Measurements from ENCODE around the gene DNAJC5. TPM values are rescaled to one million over a fixed set of nuclear protein-coding genes. Genes with fewer than 3 reads are reported as not detected.

The DNAJC5 gene
- total and polyA plus RNA-seq, 2 donors from 2014 or later = 24.4 to 52.3 TPM

- peaks cover 7 to 16% (median 13%) of the 10 kb centered on the region in 3 donors for H3K36me3 ChIP-seq (ENCODE audit: control insufficient read depth in 2 of 3, insufficient read depth in 3 of 3, low read length in 3 of 3)
- no peak overlapping the region for H3K4me3 ChIP-seq (ENCODE audit: low read length in 3 of 3)
- H3K4me1 ChIP-seq (ENCODE audit: control insufficient read depth in 2 of 3, insufficient read depth in 2 of 3, low read depth in 1 of 3, low read length in 3 of 3) = peaks cover 0 to 6% (median 2%) of the 10 kb centered on the region in 3 donors
- no peaks in the 10 kb centered on the region for H3K9me3 ChIP-seq (ENCODE audit: control insufficient read depth in 2 of 3, insufficient read depth in 1 of 3, low read length in 3 of 3)
- DNase-seq (peak in 1 of 5 donors; percentile 66), FAIRE-seq (no peak)
- no peak for TF ChIP-seq CTCF (IDR thresholded peaks at IDR 0.05; ENCODE audit: borderline replicate concordance, extremely low read depth, insufficient read depth)
- intact Hi-C loops (cut with DNase I) = no loop called here
- H3K27ac ChIP-seq (ENCODE audit: low read depth in 2 of 2, low read length in 2 of 2) = no peak overlapping the region
- H3K27me3 ChIP-seq (ENCODE audit: control insufficient read depth, insufficient read depth, low read length) = no peaks in the 10 kb centered on the region
- no peak overlapping the region for H3K9ac ChIP-seq (ENCODE audit: low read length in 3 of 3)
Measured at GRCh38 chr20:63963784-63964301, 68.9 kb downstream of the DNAJC5 start.

- Histone ChIP-seq H3K4me1 (ENCODE audit: control insufficient read depth in 2 of 3, insufficient read depth in 2 of 3, low read depth in 1 of 3, low read length in 3 of 3) (peaks cover 0 to 7% (median 4%) of the 10 kb centered on the region in 3 donors), H3K4me3 (ENCODE audit: low read length in 3 of 3) (no peak overlapping the region), H3K27me3 (ENCODE audit: control insufficient read depth, insufficient read depth, low read length) (no peaks in the 10 kb centered on the region), H3K27ac (ENCODE audit: low read depth in 2 of 2, low read length in 2 of 2) (no peak overlapping the region), H3K9me3 (ENCODE audit: control insufficient read depth in 2 of 3, insufficient read depth in 1 of 3, low read length in 3 of 3) (no peaks in the 10 kb centered on the region), H3K36me3 (ENCODE audit: control insufficient read depth in 2 of 3, insufficient read depth in 3 of 3, low read length in 3 of 3) (peaks cover 7 to 16% (median 13%) of the 10 kb centered on the region in 3 donors), H3K9ac (ENCODE audit: low read length in 3 of 3) (no peak overlapping the region)
- no peak for TF ChIP-seq CTCF (IDR thresholded peaks at IDR 0.05; ENCODE audit: borderline replicate concordance, extremely low read depth, insufficient read depth)
- DNase-seq (peak in 1 of 5 donors; percentile 66), FAIRE-seq (no peak)
- intact Hi-C loops (cut with DNase I) = no loop called here
Measured at GRCh38 chr20:63964412-63964811, 69.5 kb downstream of the DNAJC5 start.

GRCh38 chr20:63966172-63966943 lies 71.4 kb downstream of the DNAJC5 start:
- Histone ChIP-seq H3K9me3 (ENCODE audit: control insufficient read depth in 2 of 3, insufficient read depth in 1 of 3, low read length in 3 of 3) (no peaks in the 10 kb centered on the region), H3K36me3 (ENCODE audit: control insufficient read depth in 2 of 3, insufficient read depth in 3 of 3, low read length in 3 of 3) (peaks cover 7 to 16% (median 13%) of the 10 kb centered on the region in 3 donors)
- intact Hi-C loops (cut with DNase I) = no loop called here

More at GRCh38 chr20:63966172-63966943, 71.4 kb downstream of the DNAJC5 start:
- Histone ChIP-seq H3K27ac (ENCODE audit: low read depth in 2 of 2, low read length in 2 of 2) (no peak overlapping the region), H3K4me3 (ENCODE audit: low read length in 3 of 3) (no peak overlapping the region), H3K27me3 (ENCODE audit: control insufficient read depth, insufficient read depth, low read length) (no peaks in the 10 kb centered on the region), H3K9ac (ENCODE audit: low read length in 3 of 3) (no peak overlapping the region), H3K4me1 (ENCODE audit: control insufficient read depth in 2 of 3, insufficient read depth in 2 of 3, low read depth in 1 of 3, low read length in 3 of 3) (peaks cover 0 to 10% (median 4%) of the 10 kb centered on the region in 3 donors)
- TF ChIP-seq CTCF (IDR thresholded peaks at IDR 0.05; ENCODE audit: borderline replicate concordance, extremely low read depth, insufficient read depth) = no peak
- no peak for FAIRE-seq
- DNase-seq = no peak

All from kidney (tissue), 14 donors.